ENCODE results near the gene SLC16A11.

SLC16A11 gene

DNA sequence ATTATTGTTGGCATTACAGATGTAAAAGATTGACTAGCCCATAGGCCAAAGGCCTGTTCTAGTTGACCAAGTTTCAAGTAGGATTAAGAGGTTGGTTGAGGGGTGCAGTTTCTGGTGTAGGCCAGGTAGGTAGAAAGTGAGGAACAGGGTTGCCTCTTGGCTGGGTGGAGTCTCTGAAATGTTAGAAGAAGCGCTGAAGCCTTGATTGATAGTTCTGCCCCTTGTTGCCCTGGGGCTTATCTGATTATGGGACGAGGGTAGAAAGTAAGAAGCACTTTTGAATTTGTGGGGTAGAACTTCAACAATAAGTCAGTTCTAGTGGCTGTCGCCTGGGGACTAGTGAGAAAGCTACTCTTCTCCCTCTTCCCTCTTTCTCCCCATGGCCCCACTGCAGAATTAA, 14.8 kb downstream of the SLC16A11 start:
- TF ChIP-seq, protein P1, sequence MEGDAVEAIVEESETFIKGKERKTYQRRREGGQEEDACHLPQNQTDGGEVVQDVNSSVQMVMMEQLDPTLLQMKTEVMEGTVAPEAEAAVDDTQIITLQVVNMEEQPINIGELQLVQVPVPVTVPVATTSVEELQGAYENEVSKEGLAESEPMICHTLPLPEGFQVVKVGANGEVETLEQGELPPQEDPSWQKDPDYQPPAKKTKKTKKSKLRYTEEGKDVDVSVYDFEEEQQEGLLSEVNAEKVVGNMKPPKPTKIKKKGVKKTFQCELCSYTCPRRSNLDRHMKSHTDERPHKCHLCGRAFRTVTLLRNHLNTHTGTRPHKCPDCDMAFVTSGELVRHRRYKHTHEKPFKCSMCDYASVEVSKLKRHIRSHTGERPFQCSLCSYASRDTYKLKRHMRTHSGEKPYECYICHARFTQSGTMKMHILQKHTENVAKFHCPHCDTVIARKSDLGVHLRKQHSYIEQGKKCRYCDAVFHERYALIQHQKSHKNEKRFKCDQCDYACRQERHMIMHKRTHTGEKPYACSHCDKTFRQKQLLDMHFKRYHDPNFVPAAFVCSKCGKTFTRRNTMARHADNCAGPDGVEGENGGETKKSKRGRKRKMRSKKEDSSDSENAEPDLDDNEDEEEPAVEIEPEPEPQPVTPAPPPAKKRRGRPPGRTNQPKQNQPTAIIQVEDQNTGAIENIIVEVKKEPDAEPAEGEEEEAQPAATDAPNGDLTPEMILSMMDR (conservative IDR thresholded peaks at IDR 0.05; ENCODE audit: low read depth, low read length) = no peak
- DNase-seq (ENCODE audit: low read depth) = no peak
- H3K4me3 ChIP-seq (ENCODE audit: low read length) = no peak overlapping the region

DNA sequence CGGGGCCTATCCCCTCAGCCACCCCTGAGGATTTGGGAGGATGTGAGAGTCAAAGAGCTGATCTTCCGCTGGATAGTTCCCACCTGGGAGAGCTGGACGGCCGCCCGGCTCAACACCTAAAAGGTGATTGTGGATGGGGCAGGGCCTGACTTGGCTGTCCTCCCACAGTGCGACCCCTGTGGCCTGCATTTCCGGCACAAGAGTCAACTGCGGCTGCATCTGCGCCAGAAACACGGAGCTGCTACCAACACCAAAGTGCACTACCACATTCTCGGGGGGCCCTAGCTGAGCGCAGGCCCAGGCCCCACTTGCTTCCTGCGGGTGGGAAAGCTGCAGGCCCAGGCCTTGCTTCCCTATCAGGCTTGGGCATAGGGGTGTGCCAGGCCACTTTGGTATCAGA, 16.6 kb downstream of the SLC16A11 start:
- H3K4me3 ChIP-seq (ENCODE audit: low read length) = no peak overlapping the region
- TF ChIP-seq, protein P1 (conservative IDR thresholded peaks at IDR 0.05; ENCODE audit: low read depth, low read length) = no peak
- no peak for DNase-seq (ENCODE audit: low read depth)

- TF ChIP-seq, protein P1 (conservative IDR thresholded peaks at IDR 0.05; ENCODE audit: low read depth, low read length) = no peak
- DNase-seq (ENCODE audit: low read depth) = no peak
Observed at GRCh38 chr17:7026471-7027115, 17.3 kb downstream of the SLC16A11 start.

GRCh38 chr17:7025245-7025644, 18.6 kb downstream of the SLC16A11 start:
- no peak for DNase-seq (ENCODE audit: low read depth)
- TF ChIP-seq, protein P1 (conservative IDR thresholded peaks at IDR 0.05; ENCODE audit: low read depth, low read length) = no peak
- H3K4me3 ChIP-seq (ENCODE audit: low read length) = no peak overlapping the region

More at GRCh38 chr17:7026471-7027115, 17.3 kb downstream of the SLC16A11 start:
- H3K4me3 ChIP-seq (ENCODE audit: low read length) = no peak overlapping the region

GRCh38 chr17:7024402-7024785, 19.5 kb downstream of the SLC16A11 start:
- TF ChIP-seq, protein P1 (conservative IDR thresholded peaks at IDR 0.05; ENCODE audit: low read depth, low read length) = no peak
- DNase-seq (ENCODE audit: low read depth) = no peak
- no peak overlapping the region for H3K4me3 ChIP-seq (ENCODE audit: low read length)

- DNase-seq (ENCODE audit: low read depth) = no peak
- H3K4me3 ChIP-seq (ENCODE audit: low read length) = no peak overlapping the region
- TF ChIP-seq, protein P1 (conservative IDR thresholded peaks at IDR 0.05; ENCODE audit: low read depth, low read length) = no peak
Observed at GRCh38 chr17:7023576-7024401, 20.1 kb downstream of the SLC16A11 start.
